ENCODE data around the gene NMUR1.

The NMUR1 gene

DNA sequence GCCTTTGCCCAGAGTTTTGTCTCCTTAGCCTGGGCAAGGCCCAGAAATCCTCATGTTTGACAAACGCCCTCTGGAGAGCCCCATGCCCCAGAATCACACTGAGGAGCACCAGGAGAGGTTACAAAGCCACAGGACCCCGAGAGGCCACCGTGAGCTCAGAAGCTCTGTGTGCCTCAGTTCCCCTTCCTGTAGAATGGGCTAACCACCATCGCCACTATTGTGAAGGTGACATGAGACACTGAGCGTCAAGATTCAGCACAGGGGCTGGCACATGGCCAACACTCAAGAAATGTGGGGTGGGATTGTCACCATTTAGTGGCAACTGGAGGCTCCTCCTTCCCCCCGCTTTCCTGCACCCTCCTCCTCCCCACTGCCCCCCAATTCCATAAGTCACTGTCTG lies 1.2 kb upstream of the NMUR1 start:
- TF ChIP-seq, protein P1, sequence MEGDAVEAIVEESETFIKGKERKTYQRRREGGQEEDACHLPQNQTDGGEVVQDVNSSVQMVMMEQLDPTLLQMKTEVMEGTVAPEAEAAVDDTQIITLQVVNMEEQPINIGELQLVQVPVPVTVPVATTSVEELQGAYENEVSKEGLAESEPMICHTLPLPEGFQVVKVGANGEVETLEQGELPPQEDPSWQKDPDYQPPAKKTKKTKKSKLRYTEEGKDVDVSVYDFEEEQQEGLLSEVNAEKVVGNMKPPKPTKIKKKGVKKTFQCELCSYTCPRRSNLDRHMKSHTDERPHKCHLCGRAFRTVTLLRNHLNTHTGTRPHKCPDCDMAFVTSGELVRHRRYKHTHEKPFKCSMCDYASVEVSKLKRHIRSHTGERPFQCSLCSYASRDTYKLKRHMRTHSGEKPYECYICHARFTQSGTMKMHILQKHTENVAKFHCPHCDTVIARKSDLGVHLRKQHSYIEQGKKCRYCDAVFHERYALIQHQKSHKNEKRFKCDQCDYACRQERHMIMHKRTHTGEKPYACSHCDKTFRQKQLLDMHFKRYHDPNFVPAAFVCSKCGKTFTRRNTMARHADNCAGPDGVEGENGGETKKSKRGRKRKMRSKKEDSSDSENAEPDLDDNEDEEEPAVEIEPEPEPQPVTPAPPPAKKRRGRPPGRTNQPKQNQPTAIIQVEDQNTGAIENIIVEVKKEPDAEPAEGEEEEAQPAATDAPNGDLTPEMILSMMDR (IDR thresholded peaks at IDR 0.05; ENCODE audit: insufficient read depth, low read depth, low read length, missing control alignments) = no peak
- no peak overlapping the region for H3K4me3 ChIP-seq (ENCODE audit: low read depth, low read length)
- no peak for DNase-seq (ENCODE audit: low read depth)

DNA sequence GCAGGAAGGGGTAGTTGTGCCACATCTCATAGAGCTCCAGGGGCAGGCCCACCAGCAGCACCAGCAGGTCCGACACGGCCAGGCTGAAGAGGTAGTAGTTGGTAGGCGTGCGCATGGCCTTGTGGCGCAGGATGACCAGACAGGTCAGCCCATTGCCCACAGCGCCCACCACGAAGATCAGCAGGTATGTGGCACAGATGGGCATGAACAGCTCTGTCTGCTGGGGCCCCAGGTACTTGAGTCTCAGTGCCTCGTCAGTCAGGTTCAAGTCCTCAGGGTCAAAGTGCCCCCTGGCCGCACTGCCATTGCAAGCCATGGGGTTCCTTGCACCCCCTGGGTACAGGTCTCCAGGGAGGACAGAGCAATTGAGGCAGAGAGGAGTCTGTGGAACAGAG lies 1.6 kb downstream of the NMUR1 start:
- no peak for DNase-seq (ENCODE audit: low read depth)
- no peak overlapping the region for H3K4me3 ChIP-seq (ENCODE audit: low read depth, low read length)
- TF ChIP-seq, protein P1 (IDR thresholded peaks at IDR 0.05; ENCODE audit: insufficient read depth, low read depth, low read length, missing control alignments) = no peak

DNA sequence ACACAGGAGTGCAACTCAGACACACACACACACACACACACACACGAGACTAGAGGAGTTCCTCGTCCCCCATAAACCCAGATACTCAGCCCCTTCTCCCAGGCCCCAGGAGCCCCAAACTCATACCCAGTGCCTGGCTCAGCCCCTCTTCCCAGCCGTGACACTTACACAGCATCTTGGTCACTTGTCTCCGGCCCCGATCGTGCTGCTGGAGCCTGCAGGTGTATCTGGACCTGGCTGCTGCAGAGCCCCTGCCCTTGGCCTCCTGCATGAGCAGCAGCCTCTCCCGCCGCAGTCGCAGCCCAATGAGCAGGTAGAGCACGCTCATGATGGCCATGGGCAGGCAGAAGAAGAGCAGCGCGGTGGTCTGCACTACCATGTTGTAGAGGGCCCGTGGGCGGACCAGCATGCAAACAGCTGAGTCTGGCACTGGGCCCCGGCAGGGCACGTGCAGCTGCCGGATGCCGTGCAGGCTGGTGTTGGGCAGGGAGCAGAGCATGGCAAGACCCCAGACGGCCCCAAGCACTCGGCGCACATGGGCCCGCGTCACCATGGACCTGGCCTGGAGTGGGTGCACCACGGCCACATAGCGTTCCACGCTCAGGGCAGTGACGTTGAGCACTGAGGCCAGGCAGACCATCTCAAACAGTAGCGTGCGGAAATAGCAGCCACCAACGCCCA lies 2.1 kb downstream of the NMUR1 start:
- no peak overlapping the region for H3K4me3 ChIP-seq (ENCODE audit: low read depth, low read length)
- TF ChIP-seq, protein P1 (IDR thresholded peaks at IDR 0.05; ENCODE audit: insufficient read depth, low read depth, low read length, missing control alignments) = no peak
- DNase-seq (ENCODE audit: low read depth) = no peak

DNA sequence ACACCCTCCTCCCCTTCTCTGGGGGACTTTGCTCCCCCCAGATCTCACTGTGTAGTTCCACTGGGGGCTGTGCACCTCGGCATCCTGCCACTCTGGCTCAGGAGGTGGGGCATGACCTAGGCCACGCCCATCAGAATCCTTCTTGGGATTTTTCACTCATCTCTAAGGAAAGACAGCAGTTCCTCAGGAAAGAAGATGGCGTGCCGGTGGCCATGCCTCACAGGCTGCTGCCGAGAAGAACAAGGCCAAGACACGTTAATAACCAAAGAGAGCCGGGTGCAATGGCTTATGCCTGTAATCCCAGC lies 3.2 kb downstream of the NMUR1 start:
- TF ChIP-seq, protein P1 (IDR thresholded peaks at IDR 0.05; ENCODE audit: insufficient read depth, low read depth, low read length, missing control alignments) = no peak
- H3K4me3 ChIP-seq (ENCODE audit: low read depth, low read length) = no peak overlapping the region
- no peak for DNase-seq (ENCODE audit: low read depth)

DNA sequence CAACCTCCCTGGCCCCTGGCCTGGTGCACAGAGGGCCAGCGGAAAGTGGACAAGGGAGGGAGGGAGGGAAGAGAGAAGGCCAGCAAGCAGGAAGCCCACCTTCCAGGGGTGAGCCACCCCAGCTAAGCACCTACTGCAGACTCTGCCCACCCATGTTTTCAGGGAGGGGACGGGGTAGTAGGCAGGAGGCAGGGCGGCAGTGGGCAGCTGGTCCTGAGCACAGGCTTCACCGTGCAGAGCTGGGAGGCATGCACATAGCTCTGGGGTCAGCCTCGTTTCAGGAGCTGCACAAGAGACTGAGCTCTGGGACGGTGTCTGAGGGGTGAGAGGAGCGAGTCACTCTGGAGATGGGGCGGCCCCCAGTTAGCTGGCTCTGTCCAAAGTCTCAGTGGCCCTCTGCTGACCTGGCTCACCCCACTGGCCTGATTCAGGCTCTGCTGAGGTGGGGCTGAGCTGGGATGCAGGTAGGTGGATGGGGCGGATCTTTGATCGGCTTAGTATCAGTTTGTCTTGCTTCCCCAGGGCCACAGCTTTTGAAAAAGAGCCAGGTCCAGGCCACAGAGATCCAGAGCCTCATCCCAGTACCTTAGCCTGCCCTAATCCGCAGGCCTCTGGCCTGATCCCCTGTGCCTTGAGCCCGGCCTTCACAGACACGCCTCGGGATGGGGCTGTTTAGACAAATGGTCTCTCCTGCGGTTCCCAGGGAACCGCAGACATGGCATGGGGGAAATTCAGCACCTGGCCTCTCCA lies 3.7 kb downstream of the NMUR1 start:
- DNase-seq (ENCODE audit: low read depth) = no peak
- TF ChIP-seq, protein P1 (IDR thresholded peaks at IDR 0.05; ENCODE audit: insufficient read depth, low read depth, low read length, missing control alignments) = no peak
- H3K4me3 ChIP-seq (ENCODE audit: low read depth, low read length) = no peak overlapping the region

DNA sequence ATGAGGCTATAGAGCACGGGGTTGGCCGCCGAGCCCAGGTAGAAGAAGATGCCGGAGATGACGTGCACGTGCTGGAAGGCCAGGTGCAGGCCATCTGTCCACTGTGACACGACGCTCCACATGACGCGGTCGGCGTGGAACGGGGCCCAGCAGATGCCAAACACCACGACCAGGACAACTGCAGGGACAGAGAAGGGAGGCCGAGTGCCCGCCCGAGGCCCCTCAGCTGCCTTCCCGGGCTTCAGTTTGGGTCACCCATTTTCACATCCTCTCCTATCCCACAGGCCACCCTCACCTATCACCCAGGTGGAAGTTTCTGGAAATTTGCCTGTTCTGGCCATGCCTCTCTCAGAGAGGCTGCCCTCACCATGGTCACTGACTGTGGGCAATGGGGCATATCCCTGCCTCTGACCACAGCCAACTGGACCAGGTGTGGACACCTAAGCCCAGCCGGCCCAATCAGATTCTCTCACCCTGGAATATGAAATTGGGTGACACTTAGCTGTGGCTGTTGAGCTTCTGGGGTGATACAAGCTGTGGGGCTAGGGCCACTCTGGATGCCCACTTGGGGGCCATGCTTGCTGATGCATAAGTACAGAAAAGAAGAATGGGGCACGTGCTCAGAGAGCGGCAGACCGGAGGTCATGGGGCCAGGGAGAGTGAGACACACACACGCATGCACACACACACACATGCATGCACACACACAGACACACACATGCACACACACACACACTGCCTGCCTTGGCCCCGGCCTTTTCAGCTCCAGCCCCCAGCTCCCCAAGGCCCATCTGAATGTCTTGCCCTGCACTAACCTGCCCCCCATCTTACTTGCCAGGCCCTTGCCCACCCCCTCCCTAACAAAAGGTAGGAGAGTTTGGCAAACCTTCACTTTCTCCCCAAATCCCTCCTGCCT lies 4.7 kb downstream of the NMUR1 start:
- no peak overlapping the region for H3K4me3 ChIP-seq (ENCODE audit: low read depth, low read length)
- TF ChIP-seq, protein P1 (IDR thresholded peaks at IDR 0.05; ENCODE audit: insufficient read depth, low read depth, low read length, missing control alignments) = no peak
- DNase-seq (ENCODE audit: low read depth) = no peak

Measured in GM12865 (cell line).